HUES64 (cell line): ENCODE results near the gene POP4.

Source experiments
- H3K27ac ChIP-seq: 2 replicates; pipeline ENCODE4 v1.7.0; 2013; ENCODE audit warnings: low read depth, low read length, inconsistent platforms
- H3K27me3 ChIP-seq: 2 replicates; pipeline ENCODE4 v1.6.1; 2013; ENCODE audit warnings: mild to moderate bottlenecking, low read length; ENCODE audit not compliant: insufficient read depth
- H3K36me3 ChIP-seq: 2 replicates; pipeline ENCODE4 v1.6.1; 2013; ENCODE audit warnings: mild to moderate bottlenecking, low read length; ENCODE audit not compliant: insufficient read depth
- H3K4me1 ChIP-seq: 2 replicates; pipeline ENCODE4 v1.6.1; 2013; ENCODE audit warnings: mild to moderate bottlenecking, low read length, moderate library complexity; ENCODE audit not compliant: insufficient read depth
- H3K4me3 ChIP-seq: 2 replicates; pipeline ENCODE4 v1.5.1; 2013; ENCODE audit warnings: mild to moderate bottlenecking, low read length, moderate library complexity
- H3K9ac ChIP-seq: 2 replicates; pipeline ENCODE4 v1.6.1; 2013; ENCODE audit warnings: mild to moderate bottlenecking, low read depth, low read length
- H3K9me3 ChIP-seq: 2 replicates; pipeline ENCODE4 v1.6.1; 2013; ENCODE audit warnings: low read depth, low read length; ENCODE audit not compliant: insufficient read depth
- WGBS: fragments of 150-250, 120-280 bp; methylation state at CpG from one replicate; pipeline ENCODE4 v1.1.7; 2013; ENCODE audit warnings: missing lambda C conversion rate; 5-methylcytosine and 5-hydroxymethylcytosine counted together

The POP4 gene

DNA sequence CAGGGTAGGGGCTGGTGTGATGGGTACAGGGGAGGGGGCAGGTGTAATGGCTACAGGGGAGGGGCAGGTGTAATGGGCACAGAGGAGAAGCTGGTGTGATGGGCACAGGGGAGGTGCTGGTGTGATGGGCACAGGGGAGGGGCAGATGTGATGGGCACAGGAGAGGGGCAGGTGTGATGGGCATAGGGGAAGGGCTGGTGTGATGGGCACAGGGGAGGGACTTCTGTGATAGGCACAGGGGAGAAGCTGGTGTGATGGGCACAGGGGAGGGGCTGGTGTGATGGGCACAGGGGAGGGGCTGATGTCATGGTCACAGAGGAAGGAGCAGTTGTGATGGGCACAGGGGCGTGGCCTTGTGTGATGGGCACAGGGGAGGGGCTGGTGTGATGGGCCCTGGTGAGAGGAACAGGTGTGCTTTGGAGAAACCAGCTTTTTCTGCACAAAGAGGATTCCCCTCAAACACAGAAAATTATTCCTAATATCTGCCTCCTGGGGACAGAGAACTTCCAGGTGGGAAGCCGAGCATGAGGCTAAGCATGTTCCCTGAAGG is 38.6 kb upstream of the POP4 start:
- WGBS, result 92% methylated on average over 2 of the region's 2 CpGs
- no peaks in the 10 kb centered on the region for H3K36me3 ChIP-seq
- no peaks in the 10 kb centered on the region for H3K4me1 ChIP-seq

DNA sequence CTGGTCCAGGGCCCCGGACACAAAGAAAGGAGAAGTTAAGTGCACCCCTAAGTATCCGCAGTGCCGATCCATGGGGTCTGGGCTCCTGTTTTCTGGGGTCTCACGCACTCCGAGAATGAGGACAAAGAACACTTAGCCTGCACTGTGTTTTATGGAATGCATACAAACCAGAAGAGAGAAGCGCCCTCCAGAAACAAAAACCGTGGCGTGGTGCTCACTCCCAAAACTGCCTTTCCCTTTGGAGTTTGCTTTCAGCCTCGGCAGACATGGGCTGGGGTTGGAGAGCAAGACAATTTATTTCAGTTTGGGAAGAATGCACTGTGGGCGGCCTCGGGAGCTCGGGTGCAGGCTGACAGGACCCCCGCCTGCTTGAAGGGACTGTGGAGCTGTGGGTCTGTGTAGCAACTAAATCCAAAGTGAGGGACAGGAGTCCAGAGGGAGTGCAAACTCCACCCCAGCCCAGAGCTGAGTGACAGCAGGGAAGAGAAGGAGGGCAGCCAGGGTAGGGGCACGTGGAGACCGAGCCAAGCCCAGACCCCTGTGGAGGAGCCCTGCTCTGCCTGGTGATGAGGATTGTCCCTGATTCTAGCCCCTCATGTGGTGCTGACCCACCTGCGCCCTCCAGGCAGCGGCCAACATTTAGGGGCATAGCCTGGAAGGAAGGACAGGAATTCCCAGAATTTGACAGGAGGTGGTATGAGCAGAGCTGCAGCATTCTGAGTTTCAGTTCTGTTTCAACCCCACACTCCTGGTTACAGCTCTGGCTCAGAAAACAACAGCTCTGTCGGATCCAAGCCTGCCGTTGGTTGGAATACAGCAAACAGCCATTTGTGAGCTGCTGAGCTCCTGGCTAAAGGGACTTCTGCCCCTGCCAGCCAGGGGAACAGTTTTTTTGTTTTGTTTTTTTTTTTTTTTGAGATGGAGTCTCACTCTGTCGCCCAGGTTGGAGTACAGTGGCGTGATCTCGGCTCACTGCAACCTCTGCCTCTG is 37.8 kb upstream of the POP4 start:
- no peak overlapping the region for H3K9ac ChIP-seq
- no peak overlapping the region for H3K27ac ChIP-seq
- H3K27me3 ChIP-seq, result no peaks in the 10 kb centered on the region
- no peak overlapping the region for H3K4me3 ChIP-seq
- H3K36me3 ChIP-seq, result no peaks in the 10 kb centered on the region
- H3K9me3 ChIP-seq, result no peaks in the 10 kb centered on the region
- WGBS, result 82% methylated on average over 22 of the region's 22 CpGs
- H3K4me1 ChIP-seq, result no peaks in the 10 kb centered on the region

More for the DNA sequence above, 38.6 kb upstream of the POP4 start:
- Histone ChIP-seq H3K27ac (no peak overlapping the region), H3K9me3 (no peaks in the 10 kb centered on the region), H3K4me3 (no peak overlapping the region), H3K27me3 (no peaks in the 10 kb centered on the region), H3K9ac (no peak overlapping the region)

DNA sequence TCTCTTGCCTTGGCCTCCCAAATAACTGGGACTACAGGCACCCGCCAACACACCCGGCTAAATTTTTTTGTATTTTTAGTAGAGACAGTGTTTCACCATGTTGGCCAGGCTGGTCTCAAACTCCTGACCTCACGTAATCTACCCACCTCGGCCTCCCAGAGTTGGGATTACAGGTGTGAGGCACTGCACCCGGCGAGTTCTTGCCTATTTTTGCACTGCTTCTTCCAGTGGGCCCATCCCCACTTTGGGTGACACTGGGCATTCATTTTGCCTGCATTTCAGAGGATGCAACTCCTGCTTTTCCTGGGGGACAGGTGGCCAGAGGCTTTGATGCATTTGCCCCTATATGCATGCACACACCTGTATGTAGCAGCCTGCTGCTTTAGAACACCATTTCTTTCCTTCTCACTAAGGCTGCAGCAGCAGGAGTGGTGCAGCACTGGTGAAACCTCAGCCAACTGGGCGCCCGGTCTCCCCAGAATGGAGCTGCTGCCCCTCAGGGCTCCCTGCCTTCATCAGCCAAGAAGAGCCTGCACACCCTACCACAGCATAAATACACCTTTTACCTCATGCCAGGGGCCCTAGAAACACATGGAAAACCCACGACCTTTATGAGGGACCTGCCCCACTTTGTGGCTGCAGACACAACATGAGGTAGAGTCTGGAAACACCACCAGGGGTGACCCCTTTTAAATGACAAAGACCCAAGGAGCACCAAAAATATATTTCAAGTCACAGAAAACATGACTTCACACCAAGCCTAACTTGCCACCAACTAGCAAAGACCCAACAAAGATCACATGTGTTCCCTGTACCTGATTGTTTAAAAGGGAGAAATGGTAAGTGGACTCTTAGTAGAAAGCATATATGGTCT is 36.8 kb upstream of the POP4 start:
- no peak overlapping the region for H3K4me3 ChIP-seq
- no peaks in the 10 kb centered on the region for H3K27me3 ChIP-seq
- no peak overlapping the region for H3K9ac ChIP-seq
- no peaks in the 10 kb centered on the region for H3K4me1 ChIP-seq
- 92% methylated on average over 9 of the region's 9 CpGs for WGBS
- no peaks in the 10 kb centered on the region for H3K36me3 ChIP-seq
- no peak overlapping the region for H3K27ac ChIP-seq
- H3K9me3 ChIP-seq, result no peaks in the 10 kb centered on the region

DNA sequence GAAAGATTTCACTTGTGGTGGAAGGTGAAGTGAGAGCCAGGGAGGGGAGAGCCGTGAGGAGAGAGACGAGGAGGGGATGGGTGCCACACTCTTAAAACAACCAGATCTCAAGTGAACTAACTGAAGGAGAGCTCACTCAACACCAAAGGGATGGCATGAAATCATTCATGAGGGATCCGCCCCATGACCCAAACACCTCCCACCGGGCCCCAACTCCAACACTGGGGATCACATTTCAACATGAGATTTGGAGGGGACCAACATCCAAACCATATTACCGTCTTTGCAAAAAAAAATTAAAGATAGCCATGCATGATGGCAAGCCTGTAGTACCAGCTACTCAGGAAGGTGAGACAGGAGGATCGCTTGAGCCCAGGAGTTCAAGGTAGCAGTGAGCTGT is 34.9 kb upstream of the POP4 start:
- H3K27ac ChIP-seq, result no peak overlapping the region
- no peak overlapping the region for H3K9ac ChIP-seq
- H3K36me3 ChIP-seq, result no peaks in the 10 kb centered on the region
- H3K4me3 ChIP-seq, result no peak overlapping the region
- H3K4me1 ChIP-seq, result peaks cover 4% of the 10 kb centered on the region; the same call in 1 of the 2 replicates
- 90% methylated on average over 4 of the region's 6 CpGs for WGBS
- no peaks in the 10 kb centered on the region for H3K9me3 ChIP-seq
- no peaks in the 10 kb centered on the region for H3K27me3 ChIP-seq

DNA sequence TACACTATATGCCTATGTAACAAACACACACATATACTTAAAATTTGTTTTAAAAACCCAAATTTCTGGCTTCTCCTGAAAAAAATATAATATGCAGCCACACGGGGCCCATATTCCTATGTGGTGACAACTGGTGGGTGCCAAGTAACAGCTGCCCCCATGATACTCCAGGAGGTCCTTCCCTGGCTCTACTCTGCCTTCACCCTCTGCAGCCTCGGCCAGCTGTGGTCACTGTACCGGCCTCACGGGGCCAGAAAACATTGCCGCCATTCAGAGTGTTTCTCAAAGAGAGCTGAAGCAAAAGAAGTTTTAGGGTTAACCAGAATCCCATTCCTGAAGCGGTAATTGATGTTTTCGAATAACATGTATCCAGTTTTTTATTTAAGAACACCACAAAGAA is 32.6 kb upstream of the POP4 start:
- Histone ChIP-seq H3K27ac (no peak overlapping the region), H3K9ac (no peak overlapping the region), H3K36me3 (no peaks in the 10 kb centered on the region), H3K4me1 (peaks cover 15% of the 10 kb centered on the region), H3K4me3 (no peak overlapping the region), H3K9me3 (no peaks in the 10 kb centered on the region), H3K27me3 (no peaks in the 10 kb centered on the region)
- 93% methylated on average over 7 of the region's 7 CpGs for WGBS

DNA sequence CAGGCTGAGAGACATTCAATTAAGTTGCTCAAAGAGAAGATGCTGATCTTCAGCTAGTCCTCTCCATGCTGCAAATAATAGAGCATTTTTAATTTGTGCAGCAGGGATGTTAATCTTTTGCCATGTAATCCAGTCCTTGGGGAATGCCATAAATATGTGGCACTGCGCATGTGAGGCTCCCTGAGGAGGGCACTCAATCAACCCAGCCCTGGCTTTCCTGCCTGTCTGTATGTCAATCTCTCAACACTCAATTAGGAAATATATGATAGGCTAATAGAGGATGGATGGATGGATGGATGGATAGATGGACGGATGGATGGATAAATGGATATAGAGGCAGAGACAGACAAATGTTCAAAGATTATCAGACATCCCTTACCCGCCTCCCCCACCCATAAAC is 31.6 kb upstream of the POP4 start:
- H3K4me1 ChIP-seq, result peaks cover 15% of the 10 kb centered on the region
- no peak overlapping the region for H3K9ac ChIP-seq
- no peaks in the 10 kb centered on the region for H3K27me3 ChIP-seq
- no peak overlapping the region for H3K4me3 ChIP-seq
- H3K27ac ChIP-seq, result no peak overlapping the region
- no peaks in the 10 kb centered on the region for H3K9me3 ChIP-seq
- WGBS, result 82% methylated on average over 2 of the region's 3 CpGs
- no peaks in the 10 kb centered on the region for H3K36me3 ChIP-seq

DNA sequence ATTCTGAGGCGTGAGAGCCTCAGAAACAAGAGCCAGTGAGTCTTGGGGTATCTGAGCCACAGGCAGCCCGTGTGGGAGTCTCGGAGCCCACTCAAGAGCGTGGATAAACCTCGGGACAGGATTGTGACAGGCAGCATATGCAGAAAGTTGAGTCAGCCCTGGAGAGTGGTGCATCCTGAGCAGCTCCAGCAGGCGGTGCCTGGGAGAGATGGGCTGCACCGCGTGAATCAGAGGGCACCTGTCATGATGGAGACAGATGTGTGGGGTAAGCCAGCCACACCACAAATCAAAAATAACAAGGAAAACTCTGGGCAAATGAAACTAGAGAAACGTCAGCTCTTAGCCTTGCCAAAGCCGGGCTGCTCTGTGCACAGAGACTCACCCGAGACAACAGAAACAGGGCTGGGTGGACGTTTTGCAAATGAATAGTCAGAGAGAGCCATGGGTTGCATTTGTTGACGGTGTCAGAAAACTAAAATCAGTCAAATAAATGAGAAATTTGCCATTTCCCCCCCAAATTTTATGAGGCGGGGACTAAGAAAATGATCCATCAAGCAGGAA is 30.0 kb upstream of the POP4 start:
- no peaks in the 10 kb centered on the region for H3K36me3 ChIP-seq
- no peaks in the 10 kb centered on the region for H3K27me3 ChIP-seq
- H3K27ac ChIP-seq, result no peak overlapping the region
- no peak overlapping the region for H3K9ac ChIP-seq
- peaks cover 15% of the 10 kb centered on the region for H3K4me1 ChIP-seq
- 35% methylated on average over 14 of the region's 14 CpGs for WGBS
- no peak overlapping the region for H3K4me3 ChIP-seq
- H3K9me3 ChIP-seq, result no peaks in the 10 kb centered on the region

DNA sequence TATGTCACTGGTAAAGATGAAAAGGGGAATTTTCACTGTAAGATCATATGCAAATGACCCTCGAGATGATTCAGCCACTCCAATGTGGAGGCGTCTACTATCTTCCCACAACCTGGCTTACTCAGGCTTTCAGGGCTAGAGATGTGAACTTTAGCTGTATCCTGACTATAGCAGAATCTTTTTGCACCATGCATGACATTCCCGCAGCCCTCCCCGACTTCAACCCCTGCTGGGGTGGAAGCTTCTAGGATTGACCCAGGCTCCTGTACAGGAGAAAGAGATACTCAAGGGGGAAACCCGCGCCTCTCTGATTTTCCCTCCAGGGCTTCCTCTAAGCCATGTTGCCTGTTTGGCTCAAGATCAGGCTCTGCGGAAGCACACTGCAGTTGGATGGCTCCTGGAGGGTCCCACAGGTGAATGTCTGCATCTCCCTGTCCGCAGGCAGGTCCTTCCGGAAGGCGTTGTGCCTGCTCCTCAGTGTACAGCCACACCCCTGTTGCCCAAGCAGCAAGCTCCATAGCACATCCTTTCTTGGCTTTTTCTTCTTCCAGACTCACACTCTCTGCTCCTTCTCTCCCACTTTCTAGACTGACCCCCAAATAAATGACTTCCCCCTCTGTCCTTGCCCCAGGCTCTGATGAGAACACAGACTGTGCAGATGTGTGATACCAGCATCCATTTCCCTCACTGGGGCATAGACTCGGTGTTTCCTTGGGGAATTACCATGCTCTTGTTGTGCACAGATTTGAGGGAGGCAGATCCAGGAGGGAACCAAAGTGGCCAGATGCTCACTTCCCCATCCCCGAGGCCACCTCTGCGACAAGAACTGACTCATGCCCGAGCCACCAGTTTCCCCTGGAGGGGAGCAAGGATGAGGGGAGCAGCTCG is 29.1 kb upstream of the POP4 start:
- Histone ChIP-seq H3K9ac (no peak overlapping the region), H3K9me3 (no peaks in the 10 kb centered on the region), H3K4me3 (no peak overlapping the region), H3K36me3 (no peaks in the 10 kb centered on the region), H3K27ac (no peak overlapping the region), H3K4me1 (peaks cover 15% of the 10 kb centered on the region), H3K27me3 (no peaks in the 10 kb centered on the region)
- 71% methylated on average over 15 of the region's 15 CpGs for WGBS

DNA sequence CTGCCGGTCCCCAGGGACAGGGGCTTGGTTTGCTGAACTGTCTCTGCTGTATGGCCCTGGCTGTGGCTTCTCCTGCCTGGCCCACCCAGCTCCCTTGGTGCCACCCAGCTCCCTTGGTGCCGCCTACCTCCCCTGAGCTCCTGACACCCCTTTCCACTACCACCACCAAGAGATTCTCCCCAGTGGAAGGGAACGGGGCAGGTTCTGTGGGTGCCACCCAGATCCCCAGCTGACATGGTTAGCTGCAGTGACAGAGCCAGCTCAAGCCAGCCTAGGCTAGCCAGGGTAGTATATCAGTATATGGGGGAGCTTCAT is 28.5 kb upstream of the POP4 start:
- WGBS, result 70% methylated on average over 3 of the region's 3 CpGs
- H3K9ac ChIP-seq, result no peak overlapping the region
- no peaks in the 10 kb centered on the region for H3K27me3 ChIP-seq
- peaks cover 15% of the 10 kb centered on the region for H3K4me1 ChIP-seq
- H3K36me3 ChIP-seq, result no peaks in the 10 kb centered on the region
- no peak overlapping the region for H3K27ac ChIP-seq
- no peak overlapping the region for H3K4me3 ChIP-seq
- H3K9me3 ChIP-seq, result no peaks in the 10 kb centered on the region

DNA sequence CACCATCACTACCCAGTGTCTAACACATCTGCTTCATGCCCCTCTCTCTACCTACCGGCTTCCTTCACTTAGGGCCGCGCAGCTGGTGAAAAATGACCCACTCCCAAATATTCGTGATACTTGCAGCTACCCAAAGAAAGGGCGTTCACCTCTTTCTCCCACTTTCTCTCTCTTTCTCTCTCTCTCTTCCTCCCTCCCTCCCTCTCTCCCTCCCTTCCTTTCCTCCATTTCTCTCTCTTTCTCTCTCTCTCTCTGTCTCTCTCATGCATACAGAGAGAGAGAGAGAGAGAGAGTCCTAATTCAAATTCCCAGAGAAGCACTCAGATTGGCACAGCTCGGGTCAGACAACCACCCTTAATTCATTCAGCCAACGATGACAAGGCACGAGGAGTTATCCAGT is 27.7 kb upstream of the POP4 start:
- Histone ChIP-seq H3K27ac (no peak overlapping the region), H3K27me3 (no peaks in the 10 kb centered on the region), H3K4me1 (peaks cover 17% of the 10 kb centered on the region), H3K36me3 (no peaks in the 10 kb centered on the region), H3K9me3 (no peaks in the 10 kb centered on the region), H3K9ac (no peak overlapping the region), H3K4me3 (no peak overlapping the region)
- 82% methylated on average over 8 of the region's 8 CpGs for WGBS
